HUES6 (cell line): ENCODE measurements around the gene GOLGA7B.
"Not testable (repeated sequence)": the region's sequence is repeated elsewhere in the genome, so short reads cannot be mapped to it uniquely, and the experiment has no call there.

Source experiments
- H3K27ac ChIP-seq: 2 replicates; pipeline ENCODE4 v1.7.0; 2013; ENCODE audit warnings: low read depth, mild to moderate bottlenecking, low read length, inconsistent platforms
- H3K27me3 ChIP-seq: 2 replicates; pipeline ENCODE4 v1.6.1; 2013; ENCODE audit warnings: low read length; ENCODE audit not compliant: control insufficient read depth, insufficient read depth
- H3K36me3 ChIP-seq: 2 replicates; pipeline ENCODE4 v1.6.1; 2013; ENCODE audit warnings: low read length; ENCODE audit not compliant: control insufficient read depth, insufficient read depth
- H3K4me1 ChIP-seq: 2 replicates; pipeline ENCODE4 v1.6.1; 2013; ENCODE audit warnings: low read length; ENCODE audit not compliant: control insufficient read depth, insufficient read depth
- H3K4me3 ChIP-seq: 2 replicates; pipeline ENCODE4 v1.5.1; 2013; ENCODE audit warnings: low read depth, low read length
- H3K9ac ChIP-seq: one replicate; pipeline ENCODE4 v1.6.1; 2013; ENCODE audit warnings: mild to moderate bottlenecking, low read length
- H3K9me3 ChIP-seq: 2 replicates; pipeline ENCODE4 v1.6.1; 2013; ENCODE audit warnings: low read depth, low read length; ENCODE audit not compliant: control insufficient read depth, insufficient read depth

The GOLGA7B gene

GRCh38 chr10:97836446-97836845, 13.2 kb upstream of the GOLGA7B start:
- Histone ChIP-seq H3K9me3 (peaks cover 8% of the 10 kb centered on the region; the same call in 1 of the 2 replicates), H3K27me3 (no peaks in the 10 kb centered on the region), H3K27ac (no peak overlapping the region), H3K9ac (no peak overlapping the region), H3K4me3 (no peak overlapping the region), H3K36me3 (no peaks in the 10 kb centered on the region), H3K4me1 (no peaks in the 10 kb centered on the region)

GRCh38 chr10:97838091-97838490, 11.6 kb upstream of the GOLGA7B start:
- Histone ChIP-seq H3K4me1 (no peaks in the 10 kb centered on the region), H3K27ac (no peak overlapping the region), H3K9me3 (peaks cover 8% of the 10 kb centered on the region; the same call in 1 of the 2 replicates), H3K27me3 (no peaks in the 10 kb centered on the region; the same call in 1 of the 2 replicates), H3K36me3 (no peaks in the 10 kb centered on the region), H3K4me3 (no peak overlapping the region), H3K9ac (no peak overlapping the region)

GRCh38 chr10:97841166-97841565, 8.5 kb upstream of the GOLGA7B start:
- H3K27me3 ChIP-seq = peaks cover 14% of the 10 kb centered on the region; the same call in 1 of the 2 replicates
- not testable (repeated sequence) for H3K27ac ChIP-seq, H3K4me3 ChIP-seq

GRCh38 chr10:97842114-97842513, 7.5 kb upstream of the GOLGA7B start:
- not testable (repeated sequence) for H3K27ac ChIP-seq, H3K9ac ChIP-seq, H3K36me3 ChIP-seq, H3K9me3 ChIP-seq, H3K4me3 ChIP-seq, H3K4me1 ChIP-seq
- H3K27me3 ChIP-seq = peaks cover 23% of the 10 kb centered on the region; the same call in 1 of the 2 replicates

More at GRCh38 chr10:97841166-97841565, 8.5 kb upstream of the GOLGA7B start:
- not testable (repeated sequence) for H3K9ac ChIP-seq, H3K4me1 ChIP-seq, H3K9me3 ChIP-seq, H3K36me3 ChIP-seq

- Histone ChIP-seq H3K9ac (no peak overlapping the region), H3K27me3 (peaks cover 23% of the 10 kb centered on the region; the same call in 1 of the 2 replicates), H3K4me3 (no peak overlapping the region), H3K9me3 (peaks cover 8% of the 10 kb centered on the region; the same call in 1 of the 2 replicates), H3K27ac (no peak overlapping the region), H3K4me1 (no peaks in the 10 kb centered on the region), H3K36me3 (no peaks in the 10 kb centered on the region)
Measured at GRCh38 chr10:97842656-97843280, 6.9 kb upstream of the GOLGA7B start.

GRCh38 chr10:97843281-97843671, 6.4 kb upstream of the GOLGA7B start:
- Histone ChIP-seq H3K27me3 (peaks cover 28% of the 10 kb centered on the region), H3K9me3 (peaks cover 8% of the 10 kb centered on the region; the same call in 1 of the 2 replicates), H3K36me3 (no peaks in the 10 kb centered on the region), H3K9ac (no peak overlapping the region), H3K4me3 (no peak overlapping the region), H3K4me1 (no peaks in the 10 kb centered on the region), H3K27ac (no peak overlapping the region)

GRCh38 chr10:97843972-97844371, 5.7 kb upstream of the GOLGA7B start:
- not testable (repeated sequence) for H3K9me3 ChIP-seq, H3K4me1 ChIP-seq, H3K9ac ChIP-seq, H3K36me3 ChIP-seq, H3K27ac ChIP-seq, H3K4me3 ChIP-seq
- H3K27me3 ChIP-seq = peaks cover 35% of the 10 kb centered on the region

- no peak overlapping the region for H3K4me3 ChIP-seq
Measured at GRCh38 chr10:97844678-97845077, 5.0 kb upstream of the GOLGA7B start.

GRCh38 chr10:97849103-97849686, 448 bp upstream of the GOLGA7B start:
- peaks cover 76% of the 10 kb centered on the region for H3K27me3 ChIP-seq

More at GRCh38 chr10:97844678-97845077, 5.0 kb upstream of the GOLGA7B start:
- Histone ChIP-seq H3K4me1 (peaks cover 3% of the 10 kb centered on the region; the same call in 1 of the 2 replicates), H3K27ac (no peak overlapping the region), H3K36me3 (no peaks in the 10 kb centered on the region), H3K9ac (no peak overlapping the region), H3K27me3 (peaks cover 40% of the 10 kb centered on the region), H3K9me3 (peaks cover 8% of the 10 kb centered on the region; the same call in 1 of the 2 replicates)

GRCh38 chr10:97850446-97850845, 803 bp downstream of the GOLGA7B start:
- no peaks in the 10 kb centered on the region for H3K36me3 ChIP-seq
- no peak overlapping the region for H3K9ac ChIP-seq
- H3K4me1 ChIP-seq = peaks cover 3% of the 10 kb centered on the region; the same call in 1 of the 2 replicates
- no peak overlapping the region; the same call in 1 of the 2 replicates for H3K4me3 ChIP-seq
- peaks cover 87% of the 10 kb centered on the region for H3K27me3 ChIP-seq
- no peaks in the 10 kb centered on the region for H3K9me3 ChIP-seq
- H3K27ac ChIP-seq = no peak overlapping the region

More at GRCh38 chr10:97849103-97849686, 448 bp upstream of the GOLGA7B start:
- peaks cover 3% of the 10 kb centered on the region; the same call in 1 of the 2 replicates for H3K4me1 ChIP-seq
- no peaks in the 10 kb centered on the region for H3K36me3 ChIP-seq
- no peak overlapping the region for H3K27ac ChIP-seq
- H3K9me3 ChIP-seq = no peaks in the 10 kb centered on the region
- peak overlapping the region; percentile 67 for H3K4me3 ChIP-seq
- H3K9ac ChIP-seq = no peak overlapping the region

- Histone ChIP-seq H3K4me3 (no peak overlapping the region), H3K36me3 (no peaks in the 10 kb centered on the region), H3K4me1 (peaks cover 3% of the 10 kb centered on the region; the same call in 1 of the 2 replicates), H3K9me3 (no peaks in the 10 kb centered on the region), H3K27me3 (peaks cover 77% of the 10 kb centered on the region), H3K27ac (no peak overlapping the region), H3K9ac (no peak overlapping the region)
Measured at GRCh38 chr10:97851341-97852001, 1.8 kb downstream of the GOLGA7B start.
